RWPE2 (cell line): ENCODE data around the gene LRRC40.
"Not testable (repeated sequence)": the region's sequence is repeated elsewhere in the genome, so short reads cannot be mapped to it uniquely, and the experiment has no call there.

Source experiments
- ATAC-seq: fragments of 200-7000 bp; cut with Tn5 transposase; 3 replicates; pipeline ENCODE4 v1.9.1; 2021; ENCODE audit warnings: low read depth
- DNase-seq: peaks from one replicate; pipeline ENCODE4 v3.0.0-alpha.2; 2020; ENCODE audit warnings: low spot score
- H3K27ac ChIP-seq: fragments of 450-650 bp; 2 replicates; pipeline ENCODE4 v1.5.1; 2017; ENCODE audit warnings: mild to moderate bottlenecking; ENCODE audit not compliant: poor library complexity, severe bottlenecking
- H3K27me3 ChIP-seq: fragments of 250-450 bp; sonication (Bioruptor Pico); 2 replicates; pipeline ENCODE4 v1.5.1; 2021; ENCODE audit warnings: mild to moderate bottlenecking, moderate library complexity; ENCODE audit not compliant: insufficient read depth, poor library complexity, severe bottlenecking
- H3K36me3 ChIP-seq: fragments of 250-450 bp; sonication (Bioruptor Pico); 2 replicates; pipeline ENCODE4 v1.5.1; 2020; ENCODE audit warnings: low read depth, mild to moderate bottlenecking, moderate library complexity
- H3K4me1 ChIP-seq: fragments of 250-450 bp; sonication (Bioruptor Pico); 2 replicates; pipeline ENCODE4 v1.5.1; 2021; ENCODE audit warnings: mild to moderate bottlenecking, moderate library complexity; ENCODE audit not compliant: insufficient read depth, poor library complexity, severe bottlenecking
- H3K4me3 ChIP-seq: fragments of 250-450 bp; sonication (Bioruptor Pico); 2 replicates; pipeline ENCODE4 v1.5.1; 2021; ENCODE audit warnings: mild to moderate bottlenecking, moderate library complexity; ENCODE audit not compliant: severe bottlenecking
- H3K9me3 ChIP-seq: fragments of 250-450 bp; sonication (Bioruptor Pico); 2 replicates; pipeline ENCODE4 v1.5.1; 2021; ENCODE audit warnings: mild to moderate bottlenecking, moderate library complexity; ENCODE audit not compliant: severe bottlenecking
- CTCF ChIP-seq: fragments of 450-650 bp; IDR thresholded peaks from one replicate; pipeline ENCODE4 v1.5.1; 2017; ENCODE audit warnings: mild to moderate bottlenecking, moderate library complexity; ENCODE audit not compliant: poor library complexity, severe bottlenecking

LRRC40 gene

GRCh38 chr1:70196333-70196732 lies 9.0 kb downstream of the LRRC40 start:
- Histone ChIP-seq H3K4me1 (no peaks in the 10 kb centered on the region), H3K4me3 (no peak overlapping the region), H3K27ac (no peak overlapping the region), H3K36me3 (no peaks in the 10 kb centered on the region), H3K27me3 (no peaks in the 10 kb centered on the region), H3K9me3 (no peaks in the 10 kb centered on the region)
- TF ChIP-seq CTCF, result no peak
- ATAC-seq (no peak), DNase-seq (no peak)

GRCh38 chr1:70195342-70195741 lies 10.0 kb downstream of the LRRC40 start:
- DNase-seq, result no peak
- Histone ChIP-seq H3K4me3 (no peak overlapping the region), H3K27ac (no peak overlapping the region), H3K27me3 (no peaks in the 10 kb centered on the region), H3K4me1 (no peaks in the 10 kb centered on the region), H3K9me3 (no peaks in the 10 kb centered on the region), H3K36me3 (no peaks in the 10 kb centered on the region)
- TF ChIP-seq CTCF, result no peak
- ATAC-seq, result no peak

GRCh38 chr1:70194601-70195000 lies 10.8 kb downstream of the LRRC40 start:
- Histone ChIP-seq H3K27ac (no peak overlapping the region), H3K9me3 (no peaks in the 10 kb centered on the region), H3K4me1 (no peaks in the 10 kb centered on the region), H3K4me3 (no peak overlapping the region), H3K27me3 (no peaks in the 10 kb centered on the region), H3K36me3 (no peaks in the 10 kb centered on the region)
- DNase-seq, result no peak
- no peak for TF ChIP-seq CTCF
- no peak for ATAC-seq

GRCh38 chr1:70192446-70192845 lies 12.9 kb downstream of the LRRC40 start:
- H3K9me3 ChIP-seq, ATAC-seq, H3K27ac ChIP-seq, H3K36me3 ChIP-seq, DNase-seq, H3K4me1 ChIP-seq, H3K4me3 ChIP-seq, H3K27me3 ChIP-seq: not testable (repeated sequence)

GRCh38 chr1:70190180-70190579 lies 15.2 kb downstream of the LRRC40 start:
- Histone ChIP-seq H3K27me3 (no peaks in the 10 kb centered on the region), H3K9me3 (no peaks in the 10 kb centered on the region), H3K4me1 (no peaks in the 10 kb centered on the region), H3K4me3 (no peak overlapping the region), H3K27ac (no peak overlapping the region), H3K36me3 (0 out of 2 replicates have a peak, but pooled peaks cover 5% of the 10 kb centered on the region)
- ATAC-seq, result no peak
- no peak for DNase-seq
- no peak for TF ChIP-seq CTCF
